ENCODE data around the gene BGLAP. TPM values are rescaled to one million over a fixed set of nuclear protein-coding genes. Genes with fewer than 3 reads are reported as not detected.

The BGLAP gene
- polyA plus RNA-seq, 1 donor (not counting 4 experiments of a cell fraction or from before 2014, with no cell fraction given): 0.12 TPM

DNA sequence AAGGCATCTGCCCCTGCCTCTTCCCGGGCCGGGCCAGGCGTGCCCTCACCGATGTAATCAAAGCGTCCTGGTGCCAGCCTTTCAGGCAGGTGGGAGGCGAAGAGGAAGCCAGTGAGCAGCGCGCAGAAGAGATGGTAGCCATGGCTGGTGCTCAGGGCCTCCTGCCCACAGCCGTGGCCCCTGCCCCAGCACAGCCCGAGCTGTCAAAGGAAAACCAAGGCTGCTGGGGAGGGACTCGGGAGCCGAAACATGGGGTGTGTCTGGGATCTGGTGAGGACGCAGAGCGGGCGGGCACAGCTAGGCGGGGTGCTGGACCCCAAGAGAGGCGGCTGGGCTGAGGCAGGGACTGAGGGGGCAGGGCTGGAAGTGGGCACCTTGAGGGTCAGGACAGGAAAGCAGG is 2.7 kb downstream of the BGLAP start:
- dilution Hi-C loops (cut with MboI; ENCODE audit: extremely low pct_ligation_motif_present, low sequenced_read_pairs): no loop called here
- FAIRE-seq (no peak), DNase-seq (ENCODE audit: low read depth, low spot score) (no peak)
- H3K36me3 ChIP-seq (ENCODE audit: control insufficient read depth in 2 of 2, extremely low read depth in 1 of 2, insufficient read depth in 2 of 2, low read length in 2 of 2): peaks cover 3 to 8% of the 10 kb centered on the region in 2 experiments
- H2AFZ ChIP-seq (ENCODE audit: control insufficient read depth, low read length): no peak overlapping the region
- no peak overlapping the region for H3K27ac ChIP-seq (ENCODE audit: control insufficient read depth, insufficient read depth, low read length)
- no peak overlapping the region for H3K4me3 ChIP-seq (ENCODE audit: control insufficient read depth in 2 of 3, extremely low read depth in 1 of 3, insufficient read depth in 2 of 3, low read depth in 1 of 3, low read length in 3 of 3)
- H3K27me3 ChIP-seq (ENCODE audit: control insufficient read depth, extremely low read depth, insufficient read depth, low read length): peaks cover 13% of the 10 kb centered on the region
- no peak overlapping the region for H3K9ac ChIP-seq (ENCODE audit: control insufficient read depth, extremely low read depth, insufficient read depth, low read length)
- H3K79me2 ChIP-seq (ENCODE audit: control insufficient read depth, insufficient read depth, low read length): no peaks in the 10 kb centered on the region
- no peaks in the 10 kb centered on the region for H4K20me1 ChIP-seq (ENCODE audit: control insufficient read depth, extremely low read depth, insufficient read depth, low read length)
- H3K4me1 ChIP-seq (ENCODE audit: control insufficient read depth, extremely low read depth, insufficient read depth, low read length): peaks cover 37% of the 10 kb centered on the region
- no peaks in the 10 kb centered on the region for H3K9me3 ChIP-seq (ENCODE audit: control insufficient read depth, low read depth, low read length)
- TF ChIP-seq, protein P1, sequence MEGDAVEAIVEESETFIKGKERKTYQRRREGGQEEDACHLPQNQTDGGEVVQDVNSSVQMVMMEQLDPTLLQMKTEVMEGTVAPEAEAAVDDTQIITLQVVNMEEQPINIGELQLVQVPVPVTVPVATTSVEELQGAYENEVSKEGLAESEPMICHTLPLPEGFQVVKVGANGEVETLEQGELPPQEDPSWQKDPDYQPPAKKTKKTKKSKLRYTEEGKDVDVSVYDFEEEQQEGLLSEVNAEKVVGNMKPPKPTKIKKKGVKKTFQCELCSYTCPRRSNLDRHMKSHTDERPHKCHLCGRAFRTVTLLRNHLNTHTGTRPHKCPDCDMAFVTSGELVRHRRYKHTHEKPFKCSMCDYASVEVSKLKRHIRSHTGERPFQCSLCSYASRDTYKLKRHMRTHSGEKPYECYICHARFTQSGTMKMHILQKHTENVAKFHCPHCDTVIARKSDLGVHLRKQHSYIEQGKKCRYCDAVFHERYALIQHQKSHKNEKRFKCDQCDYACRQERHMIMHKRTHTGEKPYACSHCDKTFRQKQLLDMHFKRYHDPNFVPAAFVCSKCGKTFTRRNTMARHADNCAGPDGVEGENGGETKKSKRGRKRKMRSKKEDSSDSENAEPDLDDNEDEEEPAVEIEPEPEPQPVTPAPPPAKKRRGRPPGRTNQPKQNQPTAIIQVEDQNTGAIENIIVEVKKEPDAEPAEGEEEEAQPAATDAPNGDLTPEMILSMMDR (optimal IDR thresholded peaks at IDR 0.05 in 1 of 3, IDR thresholded peaks at IDR 0.05 in 1 of 3, conservative IDR thresholded peaks at IDR 0.05 in 1 of 3; ENCODE audit: extremely low read depth in 1 of 3, insufficient read depth in 2 of 3, low read length in 3 of 3): no peak
- no peak for TF ChIP-seq EZH2 (IDR thresholded peaks at IDR 0.05; ENCODE audit: low read length)
- no peaks in the 10 kb centered on the region for H3K9me1 ChIP-seq (ENCODE audit: control insufficient read depth, extremely low read depth, insufficient read depth, low read length)
- H3K4me2 ChIP-seq (ENCODE audit: control insufficient read depth, extremely low read depth, insufficient read depth, low read depth, low read length): no peak overlapping the region

DNA sequence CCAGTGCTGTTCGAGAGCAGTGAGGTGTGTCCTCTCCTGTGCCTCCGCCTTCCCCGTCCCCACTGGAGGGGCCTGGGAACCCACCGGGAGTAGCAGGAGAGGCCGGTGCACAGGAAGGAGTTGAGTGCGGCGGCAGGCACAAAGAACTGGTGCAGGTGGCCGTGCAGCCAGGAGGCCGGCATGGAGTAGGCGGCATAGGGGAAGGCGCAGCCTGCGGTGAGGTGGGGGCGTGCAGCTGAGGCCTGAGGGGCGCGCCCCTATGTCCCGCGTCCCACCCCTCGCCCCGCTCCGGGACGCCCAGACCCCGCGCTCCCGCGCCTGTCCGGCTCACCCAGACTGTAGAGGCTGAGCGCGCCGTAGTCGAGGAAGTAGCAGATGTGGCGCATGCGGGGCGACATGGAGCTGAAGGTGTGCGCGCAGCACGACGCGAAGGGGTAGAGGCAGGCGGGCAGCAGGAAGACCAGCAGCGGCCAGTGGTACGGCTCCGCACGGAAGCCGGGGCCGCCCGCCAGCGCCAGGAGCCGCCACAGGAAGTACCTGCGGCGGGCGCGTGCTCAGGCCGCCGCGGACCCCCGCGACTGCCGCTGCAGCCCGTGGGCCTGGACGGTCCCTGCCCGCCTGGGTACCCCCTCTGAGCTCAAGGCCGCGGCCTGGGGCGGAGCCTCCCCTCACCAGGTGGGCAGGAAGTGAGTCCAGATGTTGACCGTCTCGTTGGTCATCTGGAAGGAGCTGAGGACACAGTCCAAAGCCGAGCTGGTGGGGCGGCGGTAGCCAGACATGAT is 3.7 kb downstream of the BGLAP start:
- DNase-seq (ENCODE audit: low read depth, low spot score) (no peak), FAIRE-seq (no peak)
- no peak overlapping the region for H3K27ac ChIP-seq (ENCODE audit: control insufficient read depth, insufficient read depth, low read length)
- no peak overlapping the region for H3K4me3 ChIP-seq (ENCODE audit: control insufficient read depth in 2 of 3, extremely low read depth in 1 of 3, insufficient read depth in 2 of 3, low read depth in 1 of 3, low read length in 3 of 3)
- no peak overlapping the region for H3K9ac ChIP-seq (ENCODE audit: control insufficient read depth, extremely low read depth, insufficient read depth, low read length)
- no peak overlapping the region for H2AFZ ChIP-seq (ENCODE audit: control insufficient read depth, low read length)
- dilution Hi-C loops (cut with MboI; ENCODE audit: extremely low pct_ligation_motif_present, low sequenced_read_pairs): no loop called here
- H3K9me3 ChIP-seq (ENCODE audit: control insufficient read depth, low read depth, low read length): no peaks in the 10 kb centered on the region
- H3K9me1 ChIP-seq (ENCODE audit: control insufficient read depth, extremely low read depth, insufficient read depth, low read length): no peaks in the 10 kb centered on the region
- no peaks in the 10 kb centered on the region for H4K20me1 ChIP-seq (ENCODE audit: control insufficient read depth, extremely low read depth, insufficient read depth, low read length)
- H3K36me3 ChIP-seq (ENCODE audit: control insufficient read depth in 2 of 2, extremely low read depth in 1 of 2, insufficient read depth in 2 of 2, low read length in 2 of 2): peaks cover 12% of the 10 kb centered on the region in 2 experiments
- peaks cover 37% of the 10 kb centered on the region for H3K4me1 ChIP-seq (ENCODE audit: control insufficient read depth, extremely low read depth, insufficient read depth, low read length)
- peaks cover 13% of the 10 kb centered on the region for H3K27me3 ChIP-seq (ENCODE audit: control insufficient read depth, extremely low read depth, insufficient read depth, low read length)
- no peak overlapping the region for H3K4me2 ChIP-seq (ENCODE audit: control insufficient read depth, extremely low read depth, insufficient read depth, low read depth, low read length)
- TF ChIP-seq, protein P1 (optimal IDR thresholded peaks at IDR 0.05 in 1 of 3, IDR thresholded peaks at IDR 0.05 in 1 of 3, conservative IDR thresholded peaks at IDR 0.05 in 1 of 3; ENCODE audit: extremely low read depth in 1 of 3, insufficient read depth in 2 of 3, low read length in 3 of 3): no peak
- no peak for TF ChIP-seq EZH2 (IDR thresholded peaks at IDR 0.05; ENCODE audit: low read length)
- H3K79me2 ChIP-seq (ENCODE audit: control insufficient read depth, insufficient read depth, low read length): no peaks in the 10 kb centered on the region

Measured in keratinocyte (primary cell).